Islet of Langerhans (tissue), 1 donor: ENCODE measurements around the gene CATSPERE.
A peak's percentile ranks its signal among the peaks of the same experiment; 100 is the strongest.

Source experiments
- FAIRE-seq: peaks from one replicate; lab custom pipeline; 2011; peaks lifted over from hg19 to GRCh38; lab: Jason Lieb, UNC

CATSPERE gene

DNA sequence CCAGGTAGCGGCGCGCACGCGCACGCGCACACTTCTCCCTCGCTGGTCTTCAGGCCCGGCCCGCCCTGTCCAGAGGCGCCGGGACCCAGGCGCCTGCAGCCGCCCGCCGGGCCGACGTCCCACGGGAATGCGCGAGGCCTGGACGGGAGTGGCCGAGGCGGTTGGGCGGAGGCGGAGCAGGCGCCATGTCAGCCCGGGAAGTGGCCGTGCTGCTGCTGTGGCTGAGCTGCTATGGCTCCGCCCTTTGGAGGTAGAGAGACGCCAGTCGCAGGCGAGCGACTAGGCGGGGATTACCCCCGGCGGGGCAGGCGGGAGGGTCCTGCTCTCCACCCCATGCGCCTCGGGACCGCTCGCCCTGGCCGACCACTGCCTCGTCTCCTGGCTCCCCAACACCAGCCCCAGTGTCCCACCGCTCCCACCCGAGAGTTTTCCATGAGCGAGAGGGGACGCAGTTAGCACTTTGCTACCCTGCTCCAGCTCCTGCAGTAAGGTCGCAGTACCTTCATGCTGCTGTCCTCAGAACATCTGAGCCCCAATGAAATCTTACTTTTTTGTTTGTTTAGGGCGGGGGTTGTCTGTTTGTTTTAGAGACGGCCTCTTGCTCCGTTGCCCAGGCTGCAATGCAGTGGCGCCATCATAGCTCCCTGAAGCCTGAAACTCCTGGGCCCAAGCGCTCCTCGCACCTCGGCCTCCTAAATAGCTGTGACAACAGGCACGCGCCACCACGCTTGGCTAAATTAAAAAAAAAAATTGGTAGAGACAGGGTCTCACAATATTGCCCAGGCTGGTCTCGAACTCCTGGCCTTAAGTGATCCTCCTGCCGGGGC lies at the start of gene CATSPERE:
Gene CATSPERE (plus strand): TSS at position 29 of the 827 bp plus-strand sequence. CDS start 157 bp downstream, at position 186.
- peak; percentile 33 for FAIRE-seq

- no peak for FAIRE-seq
Measured at GRCh38 chr1:244412176-244412575, 48.9 kb upstream of the CATSPERE start.

- no peak for FAIRE-seq
Measured at GRCh38 chr1:244413736-244414135, 47.3 kb upstream of the CATSPERE start.

- no peak for FAIRE-seq
Measured at GRCh38 chr1:244414543-244414942, 46.5 kb upstream of the CATSPERE start.

DNA sequence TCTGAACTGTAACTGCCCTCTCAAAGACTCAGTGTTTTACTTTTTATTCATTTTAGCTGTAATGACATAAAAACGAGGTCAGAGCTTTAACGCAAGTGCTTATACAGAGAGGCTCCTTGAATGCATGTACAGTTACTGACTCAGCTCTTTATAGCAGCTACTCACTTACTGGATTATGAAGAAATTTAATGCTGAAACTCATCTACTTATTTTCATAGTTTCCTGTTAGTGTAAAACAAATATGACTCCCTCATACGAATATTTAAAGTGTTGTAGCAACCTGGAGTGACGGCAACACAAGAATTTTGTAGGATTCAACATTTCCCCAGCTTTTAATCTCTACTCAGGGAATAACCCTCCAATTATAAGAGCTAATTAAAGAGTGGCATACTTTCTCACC lies 42.0 kb upstream of the CATSPERE start:
- FAIRE-seq = no peak

GRCh38 chr1:244422174-244422573 lies 38.9 kb upstream of the CATSPERE start:
- FAIRE-seq = no peak

GRCh38 chr1:244424649-244425334 lies 36.3 kb upstream of the CATSPERE start:
- FAIRE-seq = no peak

DNA sequence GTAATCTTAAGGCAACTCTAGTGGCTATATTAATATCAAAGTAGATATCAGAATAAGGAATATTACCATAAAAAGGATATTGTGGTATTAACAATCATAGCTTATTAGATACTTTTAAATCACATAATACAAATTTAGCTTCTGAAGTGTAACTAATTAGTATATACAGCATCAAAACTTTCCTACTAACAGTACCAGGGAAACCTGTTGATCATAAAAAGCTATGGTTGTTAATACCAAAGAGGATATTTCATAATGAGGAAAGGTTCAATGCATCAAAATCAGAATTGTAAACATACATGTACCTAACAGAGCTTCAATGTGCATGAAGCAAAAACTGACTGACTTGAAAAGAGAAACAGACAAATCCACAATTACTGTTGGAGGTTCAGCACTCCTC lies 33.4 kb upstream of the CATSPERE start:
- FAIRE-seq = no peak

GRCh38 chr1:244429818-244430217 lies 31.3 kb upstream of the CATSPERE start:
- FAIRE-seq = no peak

DNA sequence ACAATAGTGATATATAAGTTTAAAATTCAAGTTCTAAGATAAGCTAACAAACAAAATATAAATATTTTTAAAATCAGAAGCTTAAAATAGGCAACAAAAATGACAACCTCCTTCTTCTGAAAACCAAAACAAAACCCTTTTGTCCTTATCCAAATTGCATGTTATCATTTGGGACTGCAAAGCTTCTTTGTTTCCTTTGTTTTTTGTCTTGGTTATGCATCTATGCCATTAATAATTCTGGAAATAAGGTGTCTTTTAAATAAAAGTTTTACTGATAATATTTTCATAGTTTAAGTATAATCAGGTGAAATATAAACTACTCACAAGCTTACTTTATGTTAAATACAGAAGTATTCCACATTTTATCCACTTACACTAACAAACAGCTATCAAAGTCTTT lies 29.9 kb upstream of the CATSPERE start:
- no peak for FAIRE-seq

- no peak for FAIRE-seq
Measured at GRCh38 chr1:244435562-244436205, 25.4 kb upstream of the CATSPERE start.

GRCh38 chr1:244436336-244437085 lies 24.6 kb upstream of the CATSPERE start:
- FAIRE-seq = peak; percentile 88

GRCh38 chr1:244437086-244437468 lies 24.0 kb upstream of the CATSPERE start:
- no peak for FAIRE-seq

GRCh38 chr1:244439391-244440032 lies 21.6 kb upstream of the CATSPERE start:
- FAIRE-seq = no peak

- FAIRE-seq = no peak
Measured at GRCh38 chr1:244442850-244443249, 18.2 kb upstream of the CATSPERE start.

- FAIRE-seq = no peak
Measured at GRCh38 chr1:244444854-244445253, 16.2 kb upstream of the CATSPERE start.

GRCh38 chr1:244445320-244446181 lies 15.5 kb upstream of the CATSPERE start:
- FAIRE-seq = peak; percentile 65

DNA sequence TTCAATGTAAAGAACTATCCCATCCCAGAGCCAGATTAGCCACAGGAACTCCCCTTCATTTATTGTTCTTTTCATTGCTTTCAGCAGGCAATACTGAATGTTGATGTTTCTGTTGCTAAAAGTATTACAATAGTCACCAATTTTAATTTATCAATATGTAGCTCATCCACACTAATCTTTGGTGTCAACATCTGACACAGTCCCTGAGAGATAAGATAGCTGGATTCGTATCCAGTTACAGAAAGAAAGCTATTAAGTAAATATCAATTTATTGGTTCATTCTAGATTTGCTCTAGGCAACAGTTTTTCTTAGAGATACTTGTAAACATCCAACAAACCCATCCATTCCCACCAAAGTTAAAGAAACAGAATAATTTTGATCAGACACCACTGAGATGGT lies 14.0 kb upstream of the CATSPERE start:
- no peak for FAIRE-seq

- no peak for FAIRE-seq
Measured at GRCh38 chr1:244447552-244447951, 13.5 kb upstream of the CATSPERE start.

DNA sequence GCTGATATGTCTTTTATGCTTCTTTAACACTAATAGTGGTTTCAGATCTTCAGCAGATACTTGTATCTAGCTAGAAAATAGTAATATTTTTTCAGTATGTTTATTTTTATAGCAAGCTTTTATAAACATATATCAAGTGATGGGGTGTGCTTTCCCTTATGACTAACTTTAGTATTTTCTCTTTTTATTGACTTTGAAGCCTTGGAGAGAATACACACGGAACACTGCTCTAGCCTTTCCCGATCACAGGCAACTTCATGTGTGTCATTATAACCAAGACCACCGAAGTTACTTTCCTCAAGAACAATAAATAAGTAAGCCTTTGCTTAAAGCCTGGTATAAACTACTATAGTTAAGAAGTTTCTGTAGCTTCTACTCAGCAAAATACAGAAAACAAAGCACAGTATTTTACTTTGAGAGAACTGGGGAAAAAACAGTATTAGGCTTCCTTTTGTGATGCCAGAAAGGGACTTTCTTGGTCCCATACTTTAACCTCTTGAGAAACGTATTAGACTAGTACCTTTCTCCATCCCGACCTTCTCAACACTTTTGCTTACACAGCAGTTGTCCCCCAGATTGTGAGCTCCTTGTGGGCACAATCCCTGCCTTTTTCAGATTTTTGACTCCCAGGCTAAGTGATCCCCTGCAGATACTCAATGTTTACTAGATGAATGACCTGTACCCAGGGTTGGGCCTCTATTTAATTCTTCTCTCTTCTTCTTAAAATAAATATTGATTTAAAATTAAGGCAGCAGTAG lies 12.6 kb upstream of the CATSPERE start:
- FAIRE-seq = no peak
